ENCODE data around the gene ENKUR.

ENKUR gene

GRCh38 chr10:24947304-24948097, 68.5 kb downstream of the ENKUR start:
- DNase-seq (ENCODE audit: low read depth in 2 of 2): no peak

- DNase-seq (ENCODE audit: low read depth in 2 of 2): no peak
These were observed 71.3 kb downstream of the ENKUR start for GRCh38 chr10:24944512-24945255.

- no peak for DNase-seq (ENCODE audit: low read depth in 2 of 2)
These were observed 77.4 kb downstream of the ENKUR start for GRCh38 chr10:24938525-24938924.

GRCh38 chr10:24938076-24938475, 77.9 kb downstream of the ENKUR start:
- no peak for DNase-seq (ENCODE audit: low read depth in 2 of 2)

- no peak for DNase-seq (ENCODE audit: low read depth in 2 of 2)
These were observed 80.3 kb downstream of the ENKUR start for GRCh38 chr10:24935504-24936292.
